GM12801 (cell line): ENCODE measurements around the gene CTRB1.

Experiments
- CTCF ChIP-seq: IDR thresholded peaks from one replicate; pipeline ENCODE4 v1.5.1; 2011; ENCODE audit warnings: control low read depth; ENCODE audit not compliant: insufficient read length; ENCODE audit errors: extremely low read depth

The CTRB1 gene

DNA sequence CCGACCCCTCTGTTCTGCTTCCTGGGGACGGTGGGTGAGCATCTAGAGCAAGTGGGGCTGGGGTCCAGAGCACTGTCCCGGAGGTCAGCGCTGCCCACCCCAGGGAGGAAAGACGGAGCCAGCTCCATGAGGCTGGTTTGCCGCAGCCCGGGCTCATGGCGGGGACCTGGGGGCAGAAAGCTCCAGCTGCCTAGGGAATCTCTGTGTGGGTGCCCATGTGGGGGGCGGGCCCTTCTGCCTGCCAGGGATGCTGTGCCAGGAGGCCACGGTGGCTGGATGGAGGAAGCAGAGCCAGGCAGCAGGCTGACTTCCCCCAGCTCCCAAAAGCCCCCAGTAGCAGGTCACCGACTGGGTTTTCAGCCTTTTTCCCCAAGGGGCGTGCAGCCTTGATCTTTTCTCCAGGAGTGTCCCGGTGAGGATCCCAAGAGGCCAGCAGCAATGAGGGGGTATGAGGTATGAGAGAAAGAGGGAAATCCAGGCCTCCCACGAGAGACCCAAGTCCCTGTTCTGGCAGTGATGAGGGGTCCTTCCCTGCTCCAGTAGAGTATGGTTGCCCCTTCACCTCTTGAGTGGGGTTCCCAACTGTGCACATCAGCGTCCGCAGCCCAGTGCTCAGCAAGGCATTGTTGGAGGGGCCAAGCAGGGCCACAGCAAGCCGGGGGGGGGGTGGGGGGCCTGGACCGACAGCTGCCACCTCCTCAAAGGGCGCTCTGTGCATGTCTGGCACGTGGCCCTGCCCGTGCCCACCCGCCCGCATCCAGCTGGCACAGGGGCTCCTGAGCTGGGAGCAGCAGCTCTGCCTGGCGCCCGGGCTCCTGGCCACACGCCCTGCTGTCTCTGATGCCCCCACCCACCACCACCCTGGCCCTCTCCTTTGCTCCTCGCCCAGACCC lies 48.2 kb downstream of the CTRB1 start:
- TF ChIP-seq CTCF: no peak

GRCh38 chr16:75267631-75268264 lies 49.0 kb downstream of the CTRB1 start:
- TF ChIP-seq CTCF: no peak

- no peak for TF ChIP-seq CTCF
Measured at GRCh38 chr16:75271441-75272096, 52.8 kb downstream of the CTRB1 start.

DNA sequence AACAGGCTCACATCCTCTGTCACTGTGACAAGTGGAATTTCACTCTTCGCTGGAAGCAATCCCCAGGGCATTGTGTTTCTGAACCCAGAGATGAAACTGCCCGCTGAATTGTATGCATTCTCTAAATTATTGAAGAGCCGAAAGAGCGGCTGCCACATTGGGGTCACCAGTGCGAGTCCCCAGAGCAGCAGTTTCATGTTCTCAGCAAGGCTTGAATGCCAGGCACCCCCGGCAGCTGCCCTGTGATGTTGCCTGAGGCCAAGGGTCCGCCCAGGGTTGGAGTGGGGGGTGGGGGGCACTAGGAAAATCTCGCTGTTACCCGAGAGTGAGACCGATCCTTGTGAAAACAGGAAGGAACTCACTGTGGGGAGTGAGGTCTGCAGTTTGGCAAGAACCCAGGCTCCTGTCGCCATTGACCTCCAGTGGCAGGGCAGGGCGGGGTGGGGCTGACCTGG lies 53.3 kb downstream of the CTRB1 start:
- no peak for TF ChIP-seq CTCF

DNA sequence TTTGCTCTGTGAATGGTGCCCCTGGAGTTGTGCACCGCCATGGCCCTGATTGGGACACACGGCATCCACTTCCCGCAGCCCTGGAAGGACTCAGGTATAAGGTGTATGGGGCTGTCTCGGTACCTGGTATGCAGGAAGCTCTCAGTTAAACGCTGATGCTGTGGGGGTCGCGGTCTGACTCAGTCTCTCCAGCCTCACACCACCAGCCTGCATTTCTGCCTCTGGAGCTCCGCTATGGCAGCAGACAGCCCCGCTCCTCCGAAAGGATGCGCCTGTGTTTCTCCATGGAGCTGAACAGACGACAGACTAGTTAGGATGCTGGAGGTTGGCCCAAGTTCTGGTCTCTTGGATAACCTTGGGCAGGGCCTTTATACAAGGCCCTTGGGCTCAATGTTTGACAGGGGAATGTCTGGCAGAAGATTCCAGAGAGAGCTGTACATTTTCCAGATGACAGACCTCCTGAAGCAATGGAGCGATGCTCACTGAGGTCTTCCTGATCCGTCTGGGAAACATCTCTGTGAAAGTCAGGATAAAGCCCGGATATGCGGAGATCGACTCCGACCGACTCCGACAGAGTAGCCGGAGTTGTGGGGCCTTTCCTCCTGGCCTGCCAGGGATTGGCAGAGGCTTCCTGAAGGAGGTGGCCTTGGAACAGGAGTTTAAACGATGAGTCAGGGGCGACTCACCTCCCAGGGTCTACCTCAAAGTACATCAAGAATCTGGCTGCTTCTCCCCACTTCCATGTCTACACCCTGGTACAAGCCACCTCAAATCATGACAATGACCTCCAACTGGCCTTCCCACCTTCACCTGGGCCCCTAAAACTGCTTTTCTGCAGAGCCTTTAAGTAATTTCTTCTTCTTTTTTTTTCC lies 54.5 kb downstream of the CTRB1 start:
- no peak for TF ChIP-seq CTCF
